Neutrophil (primary cell): Measurements from ENCODE around the gene THBS2.
"Not testable (repeated sequence)": the region's sequence is repeated elsewhere in the genome, so short reads cannot be mapped to it uniquely, and the experiment has no call there.

Experiments
- H3K27ac ChIP-seq: fragments of 200-600 bp; sonication (generic); 2 replicates; pipeline ENCODE4 v1.5.1; 2016; ENCODE audit warnings: mild to moderate bottlenecking, moderate library complexity
- H3K27me3 ChIP-seq: fragments of 200-600 bp; sonication (generic); 2 replicates; pipeline ENCODE4 v1.6.0; 2016; ENCODE audit warnings: mild to moderate bottlenecking
- H3K36me3 ChIP-seq: fragments of 200-600 bp; sonication (generic); 2 replicates; pipeline ENCODE4 v1.5.1; 2017
- H3K4me1 ChIP-seq, 2 experiments: fragments of 200-600 bp in 1 of 2; sonication (generic) in 1 of 2; 1 replicate in 1 of 2; 2 replicates in 1 of 2; pipeline versions ENCODE4 v1.5.1 to v1.6.1; 2013 to 2016; ENCODE audit warnings: low read depth in 1 of 2, low read length in 1 of 2, mild to moderate bottlenecking in 1 of 2, moderate library complexity in 1 of 2; ENCODE audit not compliant: control insufficient read depth in 1 of 2, insufficient read depth in 1 of 2
- H3K4me3 ChIP-seq, 2 experiments: fragments of 200-600 bp in 1 of 2; sonication (generic) in 1 of 2; 1 replicate in 1 of 2; 2 replicates in 1 of 2; pipeline ENCODE4 v1.5.1; 2013 to 2016; ENCODE audit warnings: low read depth in 1 of 2, low read length in 1 of 2, mild to moderate bottlenecking in 1 of 2, moderate library complexity in 1 of 2
- H3K9me3 ChIP-seq: fragments of 200-600 bp; sonication (generic); 2 replicates; pipeline ENCODE4 v1.5.1; 2016
- CTCF ChIP-seq: fragments of 200-600 bp; sonication (generic); IDR thresholded peaks from 2 replicates; pipeline ENCODE4 v1.5.1; 2016; ENCODE audit warnings: antibody characterized with exemption

The THBS2 gene

DNA sequence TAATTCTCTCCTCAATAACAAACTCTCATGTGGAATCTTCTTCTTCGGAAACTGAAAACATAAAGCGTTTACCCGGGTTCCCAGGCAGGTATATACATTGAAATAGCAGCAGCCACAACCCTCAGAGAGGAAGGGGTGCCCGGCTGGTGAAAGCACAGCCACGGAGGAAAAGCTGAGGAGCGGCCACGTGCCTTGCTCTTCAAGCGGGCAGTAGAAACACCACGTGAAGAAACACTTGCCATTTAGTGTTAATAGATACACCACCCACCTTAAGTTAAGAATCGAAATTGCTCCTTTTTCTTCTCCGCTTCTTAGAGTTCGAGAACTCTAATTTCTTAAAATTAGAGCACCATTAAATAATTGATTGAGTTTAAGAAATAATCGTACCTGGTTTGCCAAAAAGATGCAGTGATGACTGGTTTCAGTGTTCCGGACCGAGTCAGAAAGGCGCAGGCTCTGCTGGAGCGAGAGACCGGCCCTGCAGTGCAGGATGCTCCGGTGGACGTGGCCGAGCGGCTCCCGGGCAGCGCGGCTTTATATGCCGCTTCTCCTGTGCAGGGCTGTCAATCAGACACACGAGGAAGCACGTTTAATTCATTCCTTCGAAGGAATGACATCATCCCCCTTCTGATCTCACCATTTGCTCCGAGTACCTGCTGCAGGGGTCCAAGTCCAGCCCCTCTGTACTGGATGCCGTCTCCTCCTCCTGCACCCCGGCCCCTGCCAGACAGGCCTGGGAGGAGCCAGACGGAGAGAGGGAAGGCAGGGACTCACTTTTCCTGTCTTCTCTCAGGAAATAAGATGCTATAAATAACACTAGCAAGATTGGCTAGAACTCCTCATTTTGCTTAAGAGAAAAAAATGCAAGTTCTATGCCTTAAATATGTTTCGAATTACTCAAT lies at the start of gene THBS2:
TSS of gene THBS2 (minus strand) at position 510 of the 902 bp plus-strand sequence. CDS start 3,062 bp downstream, outside the sequence.
- Histone ChIP-seq H3K36me3 (no peaks in the 10 kb centered on the region), H3K27me3 (peaks cover 61% of the 10 kb centered on the region), H3K27ac (no peak within 1 kb of the TSS), H3K4me3 (no peak within 1 kb of the TSS), H3K4me1 (no peaks in the 10 kb centered on the region), H3K9me3 (no peaks in the 10 kb centered on the region)
- TF ChIP-seq CTCF: no peak

GRCh38 chr6:169302716-169303115 lies 49.1 kb upstream of the THBS2 start:
- no peak for TF ChIP-seq CTCF
- no peaks in the 10 kb centered on the region for H3K9me3 ChIP-seq
- H3K36me3 ChIP-seq: no peaks in the 10 kb centered on the region
- H3K4me3 ChIP-seq: no peak overlapping the region
- H3K27ac ChIP-seq: no peak overlapping the region
- no peaks in the 10 kb centered on the region for H3K27me3 ChIP-seq
- H3K4me1 ChIP-seq: no peaks in the 10 kb centered on the region

- H3K27ac ChIP-seq: no peak overlapping the region
- TF ChIP-seq CTCF: no peak
Observed at GRCh38 chr6:169302255-169302654, 48.6 kb upstream of the THBS2 start.

GRCh38 chr6:169300916-169301315 lies 47.3 kb upstream of the THBS2 start:
- H3K4me3 ChIP-seq: no peak overlapping the region
- H3K27ac ChIP-seq: no peak overlapping the region
- no peak for TF ChIP-seq CTCF
- H3K4me1 ChIP-seq: no peaks in the 10 kb centered on the region
- no peaks in the 10 kb centered on the region for H3K9me3 ChIP-seq
- no peaks in the 10 kb centered on the region for H3K36me3 ChIP-seq
- H3K27me3 ChIP-seq: no peaks in the 10 kb centered on the region

More at GRCh38 chr6:169302255-169302654, 48.6 kb upstream of the THBS2 start:
- Histone ChIP-seq H3K27me3 (no peaks in the 10 kb centered on the region), H3K9me3 (no peaks in the 10 kb centered on the region), H3K4me3 (no peak overlapping the region), H3K36me3 (no peaks in the 10 kb centered on the region), H3K4me1 (no peaks in the 10 kb centered on the region)

GRCh38 chr6:169298626-169299025 lies 45.0 kb upstream of the THBS2 start:
- not testable (repeated sequence) for H3K4me1 ChIP-seq, H3K36me3 ChIP-seq, H3K27me3 ChIP-seq, H3K27ac ChIP-seq, H3K9me3 ChIP-seq, H3K4me3 ChIP-seq

DNA sequence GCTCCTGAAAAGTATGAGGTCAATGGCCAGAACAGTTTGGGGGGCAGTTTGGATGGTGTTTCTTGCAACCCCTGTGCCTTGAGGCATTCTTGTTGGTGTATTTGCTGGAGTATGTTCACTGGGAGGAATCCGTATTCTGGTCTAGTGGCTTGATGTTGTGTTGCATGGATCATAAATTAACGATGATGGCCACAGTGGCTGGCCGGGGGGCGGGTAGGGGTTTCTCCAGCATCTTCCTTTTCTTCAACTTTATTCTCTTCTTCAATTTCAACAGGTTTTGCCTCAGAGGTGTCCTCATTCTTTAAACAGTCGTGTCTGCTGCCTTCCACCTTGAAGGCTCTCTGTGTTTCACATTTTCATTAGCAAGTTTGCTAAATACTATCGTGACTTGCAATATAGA lies 43.0 kb upstream of the THBS2 start:
- TF ChIP-seq CTCF: no peak
- no peaks in the 10 kb centered on the region for H3K9me3 ChIP-seq
- H3K4me3 ChIP-seq: no peak overlapping the region
- H3K36me3 ChIP-seq: no peaks in the 10 kb centered on the region
- H3K4me1 ChIP-seq: no peaks in the 10 kb centered on the region
- H3K27ac ChIP-seq: no peak overlapping the region
- no peaks in the 10 kb centered on the region for H3K27me3 ChIP-seq
